Ascending aorta (tissue), 2 donors: ENCODE results near the gene CCBE1. TPM values are rescaled to one million over a fixed set of nuclear protein-coding genes. Genes with fewer than 3 reads are reported as not detected.
A peak's percentile ranks its signal among the peaks of the same experiment; 100 is the strongest.

Experiments used
- DNase-seq, 2 donors: peaks; one replicate each; pipeline ENCODE4 v3.0.0-alpha.2; 2019; ENCODE audit warnings: low spot score in 2 of 2
- H3K27ac ChIP-seq, 2 donors: fragments of 200-600 bp; sonication (generic); one replicate each; pipeline ENCODE4 v1.5.1; 2016 to 2017; ENCODE audit warnings: mild to moderate bottlenecking in 1 of 2
- H3K27me3 ChIP-seq: fragments of 200-600 bp; sonication (generic); one replicate; pipeline ENCODE4 v1.5.1; 2017
- H3K36me3 ChIP-seq, 2 donors: fragments of 200-600 bp; sonication (generic); one replicate each; pipeline ENCODE4 v1.5.1; 2016
- H3K4me1 ChIP-seq, 2 donors: fragments of 200-600 bp; sonication (generic); one replicate each; pipeline ENCODE4 v1.5.1; 2016 to 2017; ENCODE audit warnings: mild to moderate bottlenecking in 1 of 2
- H3K4me3 ChIP-seq, 2 donors: fragments of 200-600 bp; sonication (generic); one replicate each; pipeline ENCODE4 v1.5.1; 2016 to 2017; ENCODE audit warnings: mild to moderate bottlenecking in 1 of 2
- H3K9me3 ChIP-seq, 2 donors: fragments of 200-600 bp; sonication (generic); one replicate each; pipeline ENCODE4 v1.5.1; 2016
- intact Hi-C: fragments of 100-400 bp; cut with DNase I; formaldehyde crosslinking; loops from one replicate; pipeline ENCODE4 v1.15.1; 2023
- total RNA-seq: library from RNA; depleted of rRNA; stranded (reverse); fragments of >200 nt; gene quantifications from one replicate; pipeline ENCODE4 v1.1.0, GENCODE V29; 2016
- TF ChIP-seq, protein P1 (sequence below), 3 experiments: fragments of 200-600 bp in 2 of 3; fragments of 450-650 bp in 1 of 3; sonication (generic) in 2 of 3; IDR thresholded peaks; one replicate each; pipeline ENCODE4 v1.5.1; 2016 to 2019; ENCODE audit warnings: antibody characterized with exemption in 3 of 3, mild to moderate bottlenecking in 1 of 3, moderate library complexity in 1 of 3

CCBE1 gene
- total RNA-seq, 1 donor from 2014 or later = 0.32 TPM

DNA sequence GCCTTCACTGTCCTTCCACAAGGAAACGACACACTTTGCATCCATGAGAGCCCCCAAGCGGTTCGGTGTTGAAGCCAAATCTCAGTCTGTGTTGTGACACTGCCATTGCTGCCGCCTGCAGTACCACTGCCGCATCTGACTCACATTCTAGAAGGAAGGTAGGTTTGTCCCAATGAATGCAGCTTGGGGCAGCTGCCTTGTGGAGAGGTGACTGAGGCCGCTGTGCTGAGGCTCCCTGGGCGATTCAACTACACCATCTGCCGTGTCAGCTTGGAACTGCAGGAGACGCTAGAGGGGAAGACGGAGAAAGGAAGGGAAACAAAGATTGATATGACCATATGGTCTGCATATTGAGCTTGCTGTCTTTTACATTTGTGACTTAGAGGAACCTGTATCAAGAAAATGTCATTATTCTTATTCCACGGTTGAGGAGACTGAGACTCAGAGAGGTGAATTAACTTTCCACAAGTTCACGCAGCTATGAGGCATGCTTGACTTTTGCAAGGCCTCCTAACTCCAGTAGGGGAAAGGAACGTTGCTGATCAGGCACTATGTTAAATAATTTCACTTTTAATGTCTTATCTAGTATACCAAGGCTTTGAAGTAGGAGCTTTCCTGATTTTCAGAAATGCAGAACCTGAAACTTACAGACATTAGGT, 294.7 kb downstream of the CCBE1 start:
- no peak overlapping the region for H3K4me3 ChIP-seq
- H3K9me3 ChIP-seq = no peaks in the 10 kb centered on the region
- intact Hi-C loops = loop anchor here (2.0 kb wide), 2 partner anchors 94 to 154 kb away; no protein-coding TSS in a partner anchor
- no peak overlapping the region for H3K27ac ChIP-seq
- TF ChIP-seq, protein P1, sequence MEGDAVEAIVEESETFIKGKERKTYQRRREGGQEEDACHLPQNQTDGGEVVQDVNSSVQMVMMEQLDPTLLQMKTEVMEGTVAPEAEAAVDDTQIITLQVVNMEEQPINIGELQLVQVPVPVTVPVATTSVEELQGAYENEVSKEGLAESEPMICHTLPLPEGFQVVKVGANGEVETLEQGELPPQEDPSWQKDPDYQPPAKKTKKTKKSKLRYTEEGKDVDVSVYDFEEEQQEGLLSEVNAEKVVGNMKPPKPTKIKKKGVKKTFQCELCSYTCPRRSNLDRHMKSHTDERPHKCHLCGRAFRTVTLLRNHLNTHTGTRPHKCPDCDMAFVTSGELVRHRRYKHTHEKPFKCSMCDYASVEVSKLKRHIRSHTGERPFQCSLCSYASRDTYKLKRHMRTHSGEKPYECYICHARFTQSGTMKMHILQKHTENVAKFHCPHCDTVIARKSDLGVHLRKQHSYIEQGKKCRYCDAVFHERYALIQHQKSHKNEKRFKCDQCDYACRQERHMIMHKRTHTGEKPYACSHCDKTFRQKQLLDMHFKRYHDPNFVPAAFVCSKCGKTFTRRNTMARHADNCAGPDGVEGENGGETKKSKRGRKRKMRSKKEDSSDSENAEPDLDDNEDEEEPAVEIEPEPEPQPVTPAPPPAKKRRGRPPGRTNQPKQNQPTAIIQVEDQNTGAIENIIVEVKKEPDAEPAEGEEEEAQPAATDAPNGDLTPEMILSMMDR (IDR thresholded peaks at IDR 0.05) = peak; percentile 64 to 91 (median 90)
- no peaks in the 10 kb centered on the region for H3K36me3 ChIP-seq
- DNase-seq = peak in 1 of 2 donors; percentile 67
- no peaks in the 10 kb centered on the region for H3K4me1 ChIP-seq
- no peaks in the 10 kb centered on the region for H3K27me3 ChIP-seq

DNA sequence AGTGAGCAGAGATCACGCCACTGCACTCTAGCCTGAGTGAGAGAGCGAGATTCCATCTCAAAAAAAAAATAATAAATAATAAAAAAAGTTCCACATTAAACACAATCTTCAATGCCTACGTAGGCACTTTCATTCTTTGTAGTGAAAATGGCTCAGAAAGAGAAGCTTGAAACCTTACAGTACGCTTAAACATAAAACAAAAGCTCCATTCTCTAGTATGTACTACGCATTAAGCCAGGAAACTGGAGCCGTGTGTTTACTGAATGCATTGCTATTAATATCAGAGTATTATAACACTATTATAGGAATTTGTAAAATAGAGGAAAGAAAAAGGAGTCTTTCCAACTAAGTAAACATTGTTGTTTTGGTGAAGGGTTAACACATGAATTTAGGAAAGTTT, 296.8 kb downstream of the CCBE1 start:
- Histone ChIP-seq H3K36me3 (no peaks in the 10 kb centered on the region), H3K27me3 (no peaks in the 10 kb centered on the region), H3K9me3 (no peaks in the 10 kb centered on the region), H3K4me3 (no peak overlapping the region), H3K4me1 (no peaks in the 10 kb centered on the region), H3K27ac (no peak overlapping the region)
- DNase-seq = no peak
- intact Hi-C loops = no loop called here
- TF ChIP-seq, protein P1 (IDR thresholded peaks at IDR 0.05) = no peak

DNA sequence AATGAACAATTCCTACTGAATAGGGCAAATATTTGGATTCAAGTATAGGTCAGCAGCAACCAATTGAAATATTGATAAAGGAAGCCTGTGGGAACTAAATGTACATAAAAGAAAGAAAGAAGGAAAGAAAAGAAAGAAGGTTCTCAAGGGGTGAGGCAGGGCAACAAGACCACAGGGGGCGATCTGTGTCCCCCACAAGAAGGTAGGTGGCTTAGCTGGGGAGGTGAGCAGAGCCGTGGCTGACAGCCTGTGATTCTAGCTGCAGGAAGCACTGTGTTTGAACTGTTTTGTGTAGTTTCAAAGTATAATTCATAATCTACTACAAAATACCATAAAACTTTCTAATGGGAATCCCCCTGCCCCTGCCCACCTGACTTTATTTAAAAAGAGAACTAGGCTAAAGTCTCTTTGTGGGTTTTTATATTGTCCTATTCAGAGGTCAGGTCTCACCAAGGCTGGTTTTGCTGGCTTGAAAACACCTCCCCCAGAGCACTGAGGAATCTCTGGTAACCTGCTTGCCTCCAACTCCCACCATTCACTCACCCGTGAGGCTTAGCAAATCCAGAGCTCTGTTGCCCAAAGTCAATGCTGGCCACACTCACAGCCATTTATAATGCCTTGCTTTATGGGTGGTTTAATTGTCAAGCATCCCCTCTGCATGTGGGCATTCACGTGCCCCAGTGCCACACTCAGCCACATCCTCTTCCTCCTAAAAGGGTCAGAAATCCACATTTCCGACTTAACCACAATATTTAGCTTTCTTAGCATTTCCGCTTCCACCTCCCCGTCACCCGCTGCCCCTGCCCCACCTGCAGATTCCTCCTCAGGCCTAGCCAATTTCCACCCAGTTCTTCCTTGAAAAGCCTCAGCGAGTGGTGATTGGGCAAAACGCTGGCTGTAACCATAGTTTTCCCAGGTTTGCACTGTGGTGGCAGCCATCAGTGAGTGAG, 301.7 kb downstream of the CCBE1 start:
- no peaks in the 10 kb centered on the region for H3K36me3 ChIP-seq
- no peaks in the 10 kb centered on the region for H3K4me1 ChIP-seq
- DNase-seq = no peak
- H3K9me3 ChIP-seq = no peaks in the 10 kb centered on the region
- no peak overlapping the region for H3K4me3 ChIP-seq
- intact Hi-C loops = loop anchor here (10.0 kb wide), 1 partner anchor 311 kb away; no protein-coding TSS in a partner anchor
- H3K27me3 ChIP-seq = no peaks in the 10 kb centered on the region
- TF ChIP-seq, protein P1 (IDR thresholded peaks at IDR 0.05) = no peak
- H3K27ac ChIP-seq = no peak overlapping the region

DNA sequence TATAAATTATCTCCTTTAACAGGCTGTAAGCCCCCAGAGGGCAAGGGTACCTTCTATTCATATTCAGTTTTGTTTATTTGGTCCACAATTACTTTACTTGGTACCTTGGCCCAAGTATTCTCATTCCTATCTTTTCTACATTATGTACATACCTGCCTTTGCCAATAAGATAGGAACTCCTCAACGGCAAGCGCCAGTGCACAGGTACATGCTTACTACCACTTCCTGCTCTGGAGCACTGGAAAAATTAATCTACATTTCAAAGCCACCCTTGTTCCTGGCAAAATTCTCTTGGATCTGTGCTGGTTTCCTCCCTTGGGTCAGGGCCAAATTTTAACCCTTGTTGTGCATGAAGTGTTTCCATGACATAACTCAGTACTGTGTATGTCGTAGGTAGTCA, 303.8 kb downstream of the CCBE1 start:
- Histone ChIP-seq H3K4me3 (no peak overlapping the region), H3K9me3 (no peaks in the 10 kb centered on the region), H3K27me3 (no peaks in the 10 kb centered on the region), H3K36me3 (no peaks in the 10 kb centered on the region), H3K4me1 (no peaks in the 10 kb centered on the region), H3K27ac (no peak overlapping the region)
- DNase-seq = no peak
- TF ChIP-seq, protein P1 (IDR thresholded peaks at IDR 0.05) = no peak
- intact Hi-C loops = loop anchor here (10.0 kb wide), 1 partner anchor 309 kb away; no protein-coding TSS in a partner anchor

DNA sequence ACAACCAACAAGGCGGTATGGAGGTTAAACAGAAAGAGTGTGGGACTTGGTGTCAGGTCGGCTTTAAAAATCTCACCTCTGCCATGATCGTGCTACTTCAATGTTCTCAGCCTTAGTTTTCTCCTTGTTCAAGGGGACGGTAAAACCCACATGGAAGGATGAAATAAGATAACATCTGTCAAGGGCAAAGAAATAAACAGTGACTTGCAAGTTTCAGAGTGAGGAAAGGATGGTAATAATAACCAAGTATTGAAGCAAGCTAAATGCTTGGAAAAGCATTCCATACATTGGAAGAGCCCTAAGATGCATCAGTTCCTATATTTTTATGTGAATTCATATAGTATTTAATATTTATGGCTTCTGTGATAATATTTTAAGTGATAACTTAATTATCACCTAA, 308.4 kb downstream of the CCBE1 start:
- Histone ChIP-seq H3K9me3 (no peaks in the 10 kb centered on the region), H3K4me3 (no peak overlapping the region), H3K27ac (no peak overlapping the region), H3K4me1 (no peaks in the 10 kb centered on the region), H3K27me3 (no peaks in the 10 kb centered on the region), H3K36me3 (no peaks in the 10 kb centered on the region)
- no peak for DNase-seq
- intact Hi-C loops = no loop called here
- TF ChIP-seq, protein P1 (IDR thresholded peaks at IDR 0.05) = no peak
